ENCODE results near the gene WDR46.

DNA sequence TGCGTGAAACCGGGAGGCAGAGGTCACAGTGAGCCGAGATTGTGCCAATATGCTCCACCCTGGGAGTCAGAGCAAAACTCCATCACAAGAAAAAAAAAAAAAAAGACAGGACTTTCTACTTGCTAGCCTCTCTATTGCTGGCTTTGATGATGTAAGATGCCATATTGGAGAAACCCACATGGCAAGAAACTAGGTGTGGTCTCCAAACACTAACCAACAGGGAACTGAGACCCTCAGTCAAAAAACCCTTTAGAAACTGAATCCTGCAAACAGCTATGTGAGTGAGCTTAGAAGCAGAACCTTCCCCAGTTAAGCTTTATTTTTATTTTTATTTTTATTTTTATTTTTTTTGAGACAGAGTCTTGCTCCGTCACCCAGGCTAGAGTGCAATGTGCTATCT, 46.9 kb upstream of the WDR46 start:
- TF ChIP-seq, protein P1, sequence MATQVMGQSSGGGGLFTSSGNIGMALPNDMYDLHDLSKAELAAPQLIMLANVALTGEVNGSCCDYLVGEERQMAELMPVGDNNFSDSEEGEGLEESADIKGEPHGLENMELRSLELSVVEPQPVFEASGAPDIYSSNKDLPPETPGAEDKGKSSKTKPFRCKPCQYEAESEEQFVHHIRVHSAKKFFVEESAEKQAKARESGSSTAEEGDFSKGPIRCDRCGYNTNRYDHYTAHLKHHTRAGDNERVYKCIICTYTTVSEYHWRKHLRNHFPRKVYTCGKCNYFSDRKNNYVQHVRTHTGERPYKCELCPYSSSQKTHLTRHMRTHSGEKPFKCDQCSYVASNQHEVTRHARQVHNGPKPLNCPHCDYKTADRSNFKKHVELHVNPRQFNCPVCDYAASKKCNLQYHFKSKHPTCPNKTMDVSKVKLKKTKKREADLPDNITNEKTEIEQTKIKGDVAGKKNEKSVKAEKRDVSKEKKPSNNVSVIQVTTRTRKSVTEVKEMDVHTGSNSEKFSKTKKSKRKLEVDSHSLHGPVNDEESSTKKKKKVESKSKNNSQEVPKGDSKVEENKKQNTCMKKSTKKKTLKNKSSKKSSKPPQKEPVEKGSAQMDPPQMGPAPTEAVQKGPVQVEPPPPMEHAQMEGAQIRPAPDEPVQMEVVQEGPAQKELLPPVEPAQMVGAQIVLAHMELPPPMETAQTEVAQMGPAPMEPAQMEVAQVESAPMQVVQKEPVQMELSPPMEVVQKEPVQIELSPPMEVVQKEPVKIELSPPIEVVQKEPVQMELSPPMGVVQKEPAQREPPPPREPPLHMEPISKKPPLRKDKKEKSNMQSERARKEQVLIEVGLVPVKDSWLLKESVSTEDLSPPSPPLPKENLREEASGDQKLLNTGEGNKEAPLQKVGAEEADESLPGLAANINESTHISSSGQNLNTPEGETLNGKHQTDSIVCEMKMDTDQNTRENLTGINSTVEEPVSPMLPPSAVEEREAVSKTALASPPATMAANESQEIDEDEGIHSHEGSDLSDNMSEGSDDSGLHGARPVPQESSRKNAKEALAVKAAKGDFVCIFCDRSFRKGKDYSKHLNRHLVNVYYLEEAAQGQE (IDR thresholded peaks at IDR 0.05; ENCODE audit: low read depth), result no peak
- TF ChIP-seq ZNF274 (IDR thresholded peaks at IDR 0.05; ENCODE audit: low read depth, low read length) (no peak), EZH2 (IDR thresholded peaks at IDR 0.05) (no peak), EGR1 (IDR thresholded peaks at IDR 0.05; ENCODE audit: low read depth) (no peak), POLR2A (IDR thresholded peaks at IDR 0.05; ENCODE audit: borderline replicate concordance, extremely low read depth, insufficient read depth, insufficient read length) (no peak), CEBPB (IDR thresholded peaks at IDR 0.05; ENCODE audit: low read depth) (no peak), ELF1 (IDR thresholded peaks at IDR 0.05; ENCODE audit: borderline replicate concordance, low read depth) (no peak), RAD21 (IDR thresholded peaks at IDR 0.05; ENCODE audit: low read depth) (no peak), POLR2AphosphoS5 (IDR thresholded peaks at IDR 0.05; ENCODE audit: low read depth, low read length) (no peak), SIN3A (IDR thresholded peaks at IDR 0.05; ENCODE audit: low read depth) (no peak), EZH2phosphoT487 (IDR thresholded peaks at IDR 0.05; ENCODE audit: borderline replicate concordance) (no peak), SP1 (IDR thresholded peaks at IDR 0.05; ENCODE audit: low read depth) (no peak)
- TF ChIP-seq, protein P2, sequence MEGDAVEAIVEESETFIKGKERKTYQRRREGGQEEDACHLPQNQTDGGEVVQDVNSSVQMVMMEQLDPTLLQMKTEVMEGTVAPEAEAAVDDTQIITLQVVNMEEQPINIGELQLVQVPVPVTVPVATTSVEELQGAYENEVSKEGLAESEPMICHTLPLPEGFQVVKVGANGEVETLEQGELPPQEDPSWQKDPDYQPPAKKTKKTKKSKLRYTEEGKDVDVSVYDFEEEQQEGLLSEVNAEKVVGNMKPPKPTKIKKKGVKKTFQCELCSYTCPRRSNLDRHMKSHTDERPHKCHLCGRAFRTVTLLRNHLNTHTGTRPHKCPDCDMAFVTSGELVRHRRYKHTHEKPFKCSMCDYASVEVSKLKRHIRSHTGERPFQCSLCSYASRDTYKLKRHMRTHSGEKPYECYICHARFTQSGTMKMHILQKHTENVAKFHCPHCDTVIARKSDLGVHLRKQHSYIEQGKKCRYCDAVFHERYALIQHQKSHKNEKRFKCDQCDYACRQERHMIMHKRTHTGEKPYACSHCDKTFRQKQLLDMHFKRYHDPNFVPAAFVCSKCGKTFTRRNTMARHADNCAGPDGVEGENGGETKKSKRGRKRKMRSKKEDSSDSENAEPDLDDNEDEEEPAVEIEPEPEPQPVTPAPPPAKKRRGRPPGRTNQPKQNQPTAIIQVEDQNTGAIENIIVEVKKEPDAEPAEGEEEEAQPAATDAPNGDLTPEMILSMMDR (IDR thresholded peaks at IDR 0.05 in 2 of 3, conservative IDR thresholded peaks at IDR 0.05 in 1 of 3; ENCODE audit: borderline replicate concordance in 1 of 3, insufficient read depth in 1 of 3, low read depth in 2 of 3, low read length in 2 of 3), result no peak
- TF ChIP-seq, protein P3, sequence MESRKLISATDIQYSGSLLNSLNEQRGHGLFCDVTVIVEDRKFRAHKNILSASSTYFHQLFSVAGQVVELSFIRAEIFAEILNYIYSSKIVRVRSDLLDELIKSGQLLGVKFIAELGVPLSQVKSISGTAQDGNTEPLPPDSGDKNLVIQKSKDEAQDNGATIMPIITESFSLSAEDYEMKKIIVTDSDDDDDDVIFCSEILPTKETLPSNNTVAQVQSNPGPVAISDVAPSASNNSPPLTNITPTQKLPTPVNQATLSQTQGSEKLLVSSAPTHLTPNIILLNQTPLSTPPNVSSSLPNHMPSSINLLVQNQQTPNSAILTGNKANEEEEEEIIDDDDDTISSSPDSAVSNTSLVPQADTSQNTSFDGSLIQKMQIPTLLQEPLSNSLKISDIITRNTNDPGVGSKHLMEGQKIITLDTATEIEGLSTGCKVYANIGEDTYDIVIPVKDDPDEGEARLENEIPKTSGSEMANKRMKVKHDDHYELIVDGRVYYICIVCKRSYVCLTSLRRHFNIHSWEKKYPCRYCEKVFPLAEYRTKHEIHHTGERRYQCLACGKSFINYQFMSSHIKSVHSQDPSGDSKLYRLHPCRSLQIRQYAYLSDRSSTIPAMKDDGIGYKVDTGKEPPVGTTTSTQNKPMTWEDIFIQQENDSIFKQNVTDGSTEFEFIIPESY (IDR thresholded peaks at IDR 0.05; ENCODE audit: extremely low read depth, insufficient replicate concordance, low read length), result no peak

Data from HCT116 (cell line).